ENCODE results near the gene CEBPA. TPM values are rescaled to one million over a fixed set of nuclear protein-coding genes. Genes with fewer than 3 reads are reported as not detected.

The CEBPA gene
- total and polyA plus RNA-seq, 4 experiments from 2014 or later = 0.20 to 2.4 (median 1.6) TPM

DNA sequence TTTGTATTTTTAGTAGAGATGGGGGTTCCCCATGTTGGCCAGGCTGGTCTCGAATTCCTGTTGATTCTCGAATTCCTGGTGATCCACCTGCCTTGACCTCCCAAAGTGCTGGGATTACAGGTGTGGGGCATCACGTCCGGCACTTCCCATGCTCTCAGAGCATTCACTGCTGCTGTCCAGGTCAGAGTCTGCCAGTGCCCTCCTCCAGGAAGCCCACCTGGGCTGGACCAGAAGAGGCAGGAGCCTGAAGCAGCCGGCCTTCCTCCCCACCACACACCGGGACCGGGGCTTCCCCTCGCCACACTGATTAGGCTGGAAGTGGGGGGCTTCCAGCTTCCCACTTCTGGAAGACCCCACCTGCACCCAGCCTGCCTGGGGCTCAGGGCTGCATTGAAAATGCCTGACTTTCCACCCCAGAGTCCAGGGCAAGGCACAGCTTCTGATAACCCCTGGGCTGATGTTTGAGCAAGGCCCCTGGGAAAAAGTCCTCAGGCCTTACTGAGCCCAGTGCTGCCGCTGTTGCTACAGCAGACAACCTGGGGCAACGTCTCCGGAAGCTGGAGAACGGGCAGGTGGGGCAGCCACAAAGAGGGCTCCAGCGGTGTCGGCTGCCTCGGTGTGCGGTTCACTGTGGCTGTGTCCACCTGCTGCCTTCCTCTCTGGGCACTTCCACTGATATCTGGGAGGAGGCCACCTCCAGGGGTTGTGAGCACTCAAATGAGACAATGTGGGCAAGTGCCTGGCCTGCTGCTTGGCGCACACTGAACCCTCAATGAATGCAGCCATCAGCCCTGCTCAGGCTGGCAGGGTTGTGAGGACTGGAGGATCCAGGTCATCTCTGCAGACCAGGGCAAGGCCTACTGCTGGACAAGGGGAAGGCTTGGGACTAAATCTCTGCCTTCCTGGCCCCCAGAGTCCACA lies 22.6 kb downstream of the CEBPA start:
- Histone ChIP-seq H3K9me3 (ENCODE audit: control insufficient read depth in 1 of 2, low read length in 2 of 2) (no peaks in the 10 kb centered on the region), H3K4me3 (ENCODE audit: low read length in 2 of 2) (no peak overlapping the region), H3K27ac (ENCODE audit: low read depth, low read length) (no peak overlapping the region), H3K36me3 (ENCODE audit: insufficient read depth, low read length) (no peaks in the 10 kb centered on the region), H3K4me1 (ENCODE audit: insufficient read depth, low read length) (peaks cover 12% of the 10 kb centered on the region), H3K27me3 (ENCODE audit: insufficient read depth, low read length) (no peaks in the 10 kb centered on the region)
- intact Hi-C loops (cut with micrococcal nuclease) = no loop called here
- peak overlapping the region in 1 of 7 donors; percentile 69 for H3K27ac Mint-ChIP-seq
- DNase-seq = no peak
- no peaks in the 10 kb centered on the region for H3K36me3 Mint-ChIP-seq
- peaks cover 4 to 9% (median 8%) of the 10 kb centered on the region in 4 donors for H3K4me1 Mint-ChIP-seq
- no peaks in the 10 kb centered on the region for H3K27me3 Mint-ChIP-seq
- CTCF ChIA-PET (ENCODE audit: partially characterized antibody) = no interaction called here
- H3K9me3 Mint-ChIP-seq = peaks cover 0 to 2% (median 0%) of the 10 kb centered on the region in 8 donors
- H3K4me3 Mint-ChIP-seq = no peak overlapping the region
- POLR2A ChIA-PET (ENCODE audit: partially characterized antibody) = no interaction called here

DNA sequence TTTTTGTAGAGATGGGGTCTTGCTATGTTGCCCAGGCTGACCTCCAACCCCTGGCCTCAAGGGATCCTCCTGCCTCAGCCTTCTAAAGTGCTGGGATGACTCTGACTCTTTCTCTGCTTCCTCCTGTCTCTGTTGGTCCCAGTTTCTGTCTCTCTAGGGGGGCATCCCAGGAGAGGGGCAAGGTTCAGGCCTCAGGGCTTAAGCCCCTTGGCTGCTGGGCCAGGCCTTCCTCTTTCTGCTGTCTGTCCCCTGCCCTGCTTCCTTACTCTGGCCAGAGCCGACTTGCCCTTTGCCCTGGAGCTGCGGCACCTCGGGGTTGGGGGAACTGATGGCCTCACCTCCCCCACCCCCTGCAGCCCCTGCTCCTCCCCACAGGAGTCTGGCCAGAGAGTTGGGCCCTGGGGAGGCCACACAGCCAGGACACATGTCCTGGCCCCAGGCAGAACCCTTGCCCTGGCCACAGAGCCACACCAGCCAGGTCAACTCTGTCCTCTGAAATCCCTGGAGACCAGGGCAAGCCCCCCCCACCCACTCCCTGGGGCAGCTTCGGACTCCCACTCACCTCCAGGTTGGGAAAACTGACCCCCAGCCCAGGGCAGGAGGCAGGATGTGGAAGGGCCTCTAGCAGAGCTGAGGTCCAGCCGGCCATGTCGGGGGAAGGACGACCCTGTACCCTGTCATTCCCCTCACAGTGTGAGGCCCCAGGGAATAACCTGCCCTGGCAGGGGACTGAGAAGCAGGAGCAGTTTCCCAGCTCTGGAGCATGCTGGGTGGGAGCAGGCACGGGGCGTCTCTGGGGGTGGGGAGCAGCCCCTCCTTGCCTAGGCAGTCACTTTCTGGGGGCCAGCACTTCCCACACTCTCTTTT lies 23.7 kb downstream of the CEBPA start:
- H3K9me3 Mint-ChIP-seq = peaks cover 0 to 2% (median 0%) of the 10 kb centered on the region in 8 donors
- no peak overlapping the region for H3K4me3 Mint-ChIP-seq
- no peak for DNase-seq
- no peaks in the 10 kb centered on the region for H3K9me3 ChIP-seq (ENCODE audit: control insufficient read depth in 1 of 2, low read length in 2 of 2)
- ChIA-PET POLR2A (ENCODE audit: partially characterized antibody) (interaction anchor here (0.6 kb wide), 1 partner anchor 970 kb away, joined by 3 read pairs; no protein-coding TSS in a partner anchor), CTCF (ENCODE audit: partially characterized antibody) (no interaction called here)
- no peak overlapping the region for H3K27ac Mint-ChIP-seq
- H3K27me3 ChIP-seq (ENCODE audit: insufficient read depth, low read length) = no peaks in the 10 kb centered on the region
- H3K4me1 ChIP-seq (ENCODE audit: insufficient read depth, low read length) = peaks cover 17% of the 10 kb centered on the region
- H3K4me3 ChIP-seq (ENCODE audit: low read length in 2 of 2) = no peak overlapping the region
- no peaks in the 10 kb centered on the region for H3K36me3 ChIP-seq (ENCODE audit: insufficient read depth, low read length)
- no peaks in the 10 kb centered on the region for H3K27me3 Mint-ChIP-seq
- no peaks in the 10 kb centered on the region for H3K36me3 Mint-ChIP-seq
- intact Hi-C loops (cut with micrococcal nuclease) = no loop called here
- H3K27ac ChIP-seq (ENCODE audit: low read depth, low read length) = no peak overlapping the region
- H3K4me1 Mint-ChIP-seq = peaks cover 8 to 15% (median 13%) of the 10 kb centered on the region in 4 donors

DNA sequence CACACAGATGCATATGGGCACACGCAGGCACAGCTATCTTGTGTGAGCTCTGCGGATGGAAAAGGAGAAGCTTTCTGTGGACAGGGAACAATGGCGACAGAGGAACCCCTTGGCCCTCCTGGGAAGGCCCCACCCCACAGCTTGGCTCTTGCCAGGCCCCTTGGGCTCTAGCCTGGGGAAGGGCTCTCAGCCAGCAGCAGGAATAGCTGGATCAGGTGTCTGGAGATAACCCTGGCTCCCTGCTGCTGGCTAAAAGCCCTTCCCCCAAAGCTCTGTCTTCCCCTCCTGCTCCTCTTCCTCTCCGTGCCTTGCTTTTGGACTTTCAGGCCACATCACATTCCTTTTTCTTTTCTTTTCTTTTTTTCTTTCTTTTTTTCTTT lies 24.3 kb downstream of the CEBPA start:
- Histone ChIP-seq H3K36me3 (ENCODE audit: insufficient read depth, low read length) (no peaks in the 10 kb centered on the region), H3K27me3 (ENCODE audit: insufficient read depth, low read length) (no peaks in the 10 kb centered on the region), H3K9me3 (ENCODE audit: control insufficient read depth in 1 of 2, low read length in 2 of 2) (no peaks in the 10 kb centered on the region), H3K4me3 (ENCODE audit: low read length in 2 of 2) (no peak overlapping the region), H3K27ac (ENCODE audit: low read depth, low read length) (no peak overlapping the region), H3K4me1 (ENCODE audit: insufficient read depth, low read length) (peaks cover 17% of the 10 kb centered on the region)
- intact Hi-C loops (cut with micrococcal nuclease) = no loop called here
- H3K36me3 Mint-ChIP-seq = no peaks in the 10 kb centered on the region
- no peak overlapping the region for H3K27ac Mint-ChIP-seq
- H3K4me3 Mint-ChIP-seq = no peak overlapping the region
- H3K4me1 Mint-ChIP-seq = peaks cover 8 to 19% (median 13%) of the 10 kb centered on the region in 4 donors
- peaks cover 0 to 2% (median 0%) of the 10 kb centered on the region in 8 donors for H3K9me3 Mint-ChIP-seq
- no peak for DNase-seq
- no peaks in the 10 kb centered on the region for H3K27me3 Mint-ChIP-seq
- CTCF ChIA-PET (ENCODE audit: partially characterized antibody) = no interaction called here
- POLR2A ChIA-PET (ENCODE audit: partially characterized antibody) = no interaction called here

DNA sequence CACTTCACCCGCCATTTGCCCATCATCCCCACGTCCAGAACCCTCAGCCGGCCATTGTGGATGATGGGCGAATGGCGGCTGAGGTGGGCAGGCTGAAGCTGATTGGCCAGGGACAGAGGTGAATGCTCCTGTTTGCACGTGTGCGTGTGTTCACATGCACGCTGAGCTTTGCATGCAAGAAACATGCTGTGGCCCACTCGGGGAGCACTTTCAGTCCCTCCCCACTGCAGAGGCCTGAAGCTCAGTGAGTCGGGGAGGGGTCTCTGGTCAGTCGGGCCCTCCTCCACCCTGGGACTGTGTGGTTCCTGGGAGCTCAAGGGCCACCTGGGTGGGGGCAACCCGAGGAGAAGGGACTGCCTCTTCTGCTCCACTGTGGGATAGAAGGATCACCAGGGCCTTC lies 24.9 kb downstream of the CEBPA start:
- Mint-ChIP-seq H3K9me3 (peaks cover 0 to 2% (median 0%) of the 10 kb centered on the region in 8 donors), H3K4me3 (no peak overlapping the region), H3K4me1 (peaks cover 8 to 21% (median 13%) of the 10 kb centered on the region in 4 donors), H3K27ac (no peak overlapping the region), H3K27me3 (no peaks in the 10 kb centered on the region), H3K36me3 (no peaks in the 10 kb centered on the region)
- intact Hi-C loops (cut with micrococcal nuclease) = no loop called here
- H3K4me3 ChIP-seq (ENCODE audit: low read length in 2 of 2) = no peak overlapping the region
- H3K27me3 ChIP-seq (ENCODE audit: insufficient read depth, low read length) = no peaks in the 10 kb centered on the region
- no peak overlapping the region for H3K27ac ChIP-seq (ENCODE audit: low read depth, low read length)
- peaks cover 17% of the 10 kb centered on the region for H3K4me1 ChIP-seq (ENCODE audit: insufficient read depth, low read length)
- ChIA-PET POLR2A (ENCODE audit: partially characterized antibody) (no interaction called here), CTCF (ENCODE audit: partially characterized antibody) (no interaction called here)
- no peaks in the 10 kb centered on the region for H3K36me3 ChIP-seq (ENCODE audit: insufficient read depth, low read length)
- H3K9me3 ChIP-seq (ENCODE audit: control insufficient read depth in 1 of 2, low read length in 2 of 2) = no peaks in the 10 kb centered on the region
- no peak for DNase-seq

DNA sequence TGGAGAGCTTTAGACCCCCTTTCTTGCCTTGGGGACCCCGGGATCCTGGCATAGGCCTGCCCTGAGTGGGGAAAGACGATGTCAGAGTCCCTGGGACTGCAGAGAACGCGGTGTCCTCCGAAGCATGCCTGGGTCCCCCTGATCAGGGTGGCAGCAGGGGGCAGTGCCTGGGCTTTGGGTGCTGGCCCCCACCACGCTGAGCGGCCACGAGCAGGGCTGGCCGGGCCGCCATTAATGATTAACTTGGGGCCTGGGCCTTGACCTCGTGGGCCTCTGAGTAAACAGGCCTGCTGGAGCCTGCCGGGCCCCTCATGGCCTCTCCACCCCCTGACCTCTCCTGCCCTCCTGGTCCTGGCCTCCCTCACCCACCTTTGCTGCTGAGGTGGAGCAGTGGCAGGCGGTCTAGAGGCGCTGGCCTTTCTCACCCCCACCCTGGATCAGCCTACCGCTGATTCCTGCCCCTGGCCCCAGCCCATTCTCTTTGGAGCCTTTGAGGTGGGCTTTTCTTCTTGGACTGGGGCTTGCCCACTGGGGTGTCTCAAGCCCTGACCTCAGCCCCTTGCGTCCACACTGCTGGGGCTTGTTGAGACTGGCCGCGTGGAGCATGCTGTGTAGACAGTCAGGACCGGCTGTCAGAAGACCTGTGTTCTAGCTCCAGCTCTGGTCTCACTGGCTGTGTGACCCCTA lies 26.3 kb downstream of the CEBPA start:
- Histone ChIP-seq H3K4me1 (ENCODE audit: insufficient read depth, low read length) (peaks cover 17% of the 10 kb centered on the region), H3K27me3 (ENCODE audit: insufficient read depth, low read length) (no peaks in the 10 kb centered on the region), H3K9me3 (ENCODE audit: control insufficient read depth in 1 of 2, low read length in 2 of 2) (no peaks in the 10 kb centered on the region), H3K27ac (ENCODE audit: low read depth, low read length) (no peak overlapping the region), H3K36me3 (ENCODE audit: insufficient read depth, low read length) (no peaks in the 10 kb centered on the region), H3K4me3 (ENCODE audit: low read length in 2 of 2) (no peak overlapping the region)
- POLR2A ChIA-PET (ENCODE audit: partially characterized antibody) = no interaction called here
- no peak overlapping the region for H3K27ac Mint-ChIP-seq
- intact Hi-C loops (cut with micrococcal nuclease) = no loop called here
- H3K4me3 Mint-ChIP-seq = no peak overlapping the region
- DNase-seq = no peak
- H3K27me3 Mint-ChIP-seq = no peaks in the 10 kb centered on the region
- CTCF ChIA-PET (ENCODE audit: partially characterized antibody) = interaction anchor here (1.4 kb wide), 1 partner anchor 9 kb away, joined by 3 read pairs; no protein-coding TSS in a partner anchor
- H3K36me3 Mint-ChIP-seq = no peaks in the 10 kb centered on the region
- peaks cover 8 to 21% (median 13%) of the 10 kb centered on the region in 4 donors for H3K4me1 Mint-ChIP-seq
- peaks cover 0 to 2% (median 0%) of the 10 kb centered on the region in 8 donors for H3K9me3 Mint-ChIP-seq

DNA sequence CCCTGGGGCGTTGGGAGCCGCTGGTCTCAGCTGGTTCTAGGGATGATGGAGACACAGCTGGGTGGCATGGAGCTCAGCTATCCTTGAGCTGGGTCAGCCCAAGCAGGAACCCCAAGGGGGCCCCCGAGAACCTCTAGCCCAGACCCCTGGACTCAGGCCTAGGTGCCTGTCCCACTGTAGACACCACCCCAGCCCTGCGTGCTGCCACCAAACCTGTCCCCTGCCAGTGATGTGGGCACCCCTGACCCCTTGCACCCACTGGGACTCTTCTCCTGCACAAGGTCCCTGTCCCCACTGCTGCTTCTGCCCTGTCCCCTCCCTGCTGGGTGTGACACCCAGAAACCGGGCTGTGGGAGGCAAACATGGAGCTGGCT lies 26.8 kb downstream of the CEBPA start:
- Histone ChIP-seq H3K36me3 (ENCODE audit: insufficient read depth, low read length) (no peaks in the 10 kb centered on the region), H3K27me3 (ENCODE audit: insufficient read depth, low read length) (no peaks in the 10 kb centered on the region), H3K4me1 (ENCODE audit: insufficient read depth, low read length) (peaks cover 14% of the 10 kb centered on the region), H3K27ac (ENCODE audit: low read depth, low read length) (no peak overlapping the region), H3K4me3 (ENCODE audit: low read length in 2 of 2) (no peak overlapping the region), H3K9me3 (ENCODE audit: control insufficient read depth in 1 of 2, low read length in 2 of 2) (no peaks in the 10 kb centered on the region)
- no peak for DNase-seq
- Mint-ChIP-seq H3K4me3 (no peak overlapping the region), H3K9me3 (peaks cover 0 to 2% (median 0%) of the 10 kb centered on the region in 8 donors), H3K27ac (no peak overlapping the region), H3K36me3 (no peaks in the 10 kb centered on the region), H3K4me1 (peaks cover 8 to 19% (median 11%) of the 10 kb centered on the region in 4 donors), H3K27me3 (no peaks in the 10 kb centered on the region)
- intact Hi-C loops (cut with micrococcal nuclease) = no loop called here
- CTCF ChIA-PET (ENCODE audit: partially characterized antibody) = interaction anchor here (1.4 kb wide), 1 partner anchor 9 kb away, joined by 3 read pairs; no protein-coding TSS in a partner anchor
- POLR2A ChIA-PET (ENCODE audit: partially characterized antibody) = no interaction called here
